ENCODE data around the gene KPNA1. TPM values are rescaled to one million over a fixed set of nuclear protein-coding genes. Genes with fewer than 3 reads are reported as not detected.
"Not testable (repeated sequence)": the region's sequence is repeated elsewhere in the genome, so short reads cannot be mapped to it uniquely, and the experiment has no call there.

The KPNA1 gene
- total RNA-seq, 2 experiments from 2014 or later, result 41.8 to 45.8 TPM

DNA sequence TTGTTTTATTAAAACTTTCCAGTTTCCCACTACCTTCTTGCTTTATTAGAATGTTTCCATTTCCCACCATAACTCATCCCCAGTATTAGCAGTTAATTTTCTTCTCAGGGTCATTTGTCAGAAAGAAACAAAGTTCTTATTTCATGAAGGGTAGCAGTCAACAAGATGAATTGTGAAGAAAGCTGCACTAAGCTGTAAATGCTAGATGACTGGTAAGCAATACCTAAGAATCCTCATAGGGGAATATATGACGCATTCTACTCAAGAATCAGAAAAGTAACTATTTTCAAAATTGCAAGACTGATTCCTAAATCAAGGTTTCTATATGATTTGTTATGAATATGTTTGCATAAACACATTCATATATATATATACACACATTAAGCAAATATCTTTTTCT lies 50.1 kb downstream of the KPNA1 start:
- Mint-ChIP-seq H3K27me3 (no peaks in the 10 kb centered on the region), H3K27ac (no peak overlapping the region), H3K9me3 (no peaks in the 10 kb centered on the region), H3K4me1 (peaks cover 4% of the 10 kb centered on the region), H3K4me3 (no peak overlapping the region), H3K36me3 (ENCODE audit: low read depth) (peaks cover 21% of the 10 kb centered on the region)
- ChIA-PET CTCF (interaction anchor here (1.2 kb wide), 1 partner anchor 81 kb away, joined by 3 read pairs; the partner anchor contains the start of gene FAM162A), POLR2A (no interaction called here)
- DNase-seq, result no peak

DNA sequence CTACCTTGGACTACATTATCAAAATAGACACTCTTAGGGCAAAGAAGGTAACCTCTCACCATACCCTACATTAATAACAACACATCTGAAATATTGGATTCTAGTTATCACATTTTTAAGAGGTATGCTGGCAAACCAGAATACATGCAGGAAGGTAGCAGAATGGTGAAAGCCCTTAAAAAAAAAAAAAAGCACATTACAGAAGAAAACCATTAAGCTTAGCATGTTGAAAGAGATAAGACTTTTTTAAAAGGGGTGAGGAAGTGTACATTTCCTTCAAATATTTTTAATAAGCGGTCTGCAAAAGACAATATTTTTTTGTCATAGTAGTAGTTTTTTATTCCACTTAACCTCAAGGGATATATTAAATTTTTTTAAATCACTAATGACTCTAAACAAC lies 52.3 kb downstream of the KPNA1 start:
- Mint-ChIP-seq H3K27me3 (no peaks in the 10 kb centered on the region), H3K4me1 (no peaks in the 10 kb centered on the region), H3K4me3 (no peak overlapping the region), H3K27ac (no peak overlapping the region), H3K9me3 (no peaks in the 10 kb centered on the region), H3K36me3 (ENCODE audit: low read depth) (peaks cover 34% of the 10 kb centered on the region)
- ChIA-PET POLR2A (no interaction called here), CTCF (interaction anchor here (1.5 kb wide), 1 partner anchor 216 kb away, joined by 3 read pairs; no protein-coding TSS in a partner anchor)
- DNase-seq, result no peak

DNA sequence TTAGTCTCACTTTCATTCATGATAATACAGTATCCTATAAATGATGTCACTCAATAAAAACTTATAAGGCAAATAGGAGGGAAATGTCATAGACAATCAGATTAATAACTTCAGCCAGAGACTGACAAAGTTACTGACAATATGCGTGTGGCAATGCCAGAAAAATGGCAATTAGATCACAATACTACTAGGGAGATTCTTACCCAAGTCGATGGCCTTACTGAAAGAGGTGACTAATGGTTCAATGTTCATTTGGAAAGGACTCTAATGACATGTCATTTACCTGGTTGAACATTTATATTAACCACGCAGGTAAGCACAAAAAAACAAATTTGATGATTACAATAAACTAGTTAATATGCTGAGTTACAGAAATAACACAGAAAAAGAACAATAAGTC lies 52.9 kb downstream of the KPNA1 start:
- ChIA-PET POLR2A (no interaction called here), CTCF (interaction anchor here (1.5 kb wide), 1 partner anchor 217 kb away, joined by 3 read pairs; no protein-coding TSS in a partner anchor)
- Mint-ChIP-seq H3K4me1 (no peaks in the 10 kb centered on the region), H3K27me3 (no peaks in the 10 kb centered on the region), H3K9me3 (no peaks in the 10 kb centered on the region), H3K36me3 (ENCODE audit: low read depth) (peaks cover 31% of the 10 kb centered on the region), H3K27ac (no peak overlapping the region), H3K4me3 (no peak overlapping the region)
- no peak for DNase-seq

DNA sequence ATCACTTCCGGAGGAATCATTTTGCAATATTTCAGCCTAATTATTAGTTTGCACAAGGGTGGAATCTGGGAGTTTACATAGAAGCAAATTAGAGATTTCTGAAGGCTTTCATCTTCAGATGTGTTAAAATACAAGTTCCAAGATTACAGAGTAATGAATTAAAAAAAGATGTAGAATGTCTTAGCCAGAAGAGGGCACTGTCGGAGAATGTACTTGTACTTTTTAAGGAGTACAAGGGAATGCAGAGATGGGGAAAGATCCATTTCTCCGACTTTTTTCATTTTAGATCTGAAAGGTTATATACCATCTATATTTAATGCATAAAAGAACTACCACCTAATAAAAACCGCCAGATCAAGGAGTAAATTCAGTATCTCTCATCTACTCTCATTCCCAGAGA lies 55.7 kb downstream of the KPNA1 start:
- POLR2A ChIA-PET, result no interaction called here
- Mint-ChIP-seq H3K36me3 (ENCODE audit: low read depth) (peaks cover 28% of the 10 kb centered on the region), H3K9me3 (no peaks in the 10 kb centered on the region), H3K4me1 (no peaks in the 10 kb centered on the region), H3K27me3 (no peaks in the 10 kb centered on the region), H3K4me3 (no peak overlapping the region), H3K27ac (no peak overlapping the region)
- no peak for DNase-seq
- CTCF ChIA-PET, result interaction anchor here (1.0 to 1.5 kb wide), 4 partner anchors 55 to 220 kb away, joined by 3 to 7 read pairs (median 4); partner anchors contain the start of gene KPNA1

DNA sequence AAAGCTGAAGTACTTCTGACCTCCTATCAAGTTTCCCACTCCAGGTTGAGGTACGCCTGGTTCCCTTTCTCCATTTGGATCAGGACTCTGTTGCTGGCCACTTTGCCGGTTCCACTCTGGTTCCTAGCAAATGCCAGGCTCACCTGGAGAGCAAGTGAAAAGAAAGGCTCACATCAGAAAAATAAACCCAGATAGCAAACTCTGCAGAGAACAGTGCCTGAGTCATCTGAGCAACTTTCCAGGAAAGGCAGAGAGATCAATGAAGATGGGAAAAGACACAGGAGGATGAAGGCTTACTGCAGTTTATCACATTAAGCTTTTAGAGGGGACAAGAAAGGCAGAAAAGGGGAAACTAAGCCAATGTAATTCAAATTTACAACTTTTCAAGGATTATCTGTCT lies 57.0 kb downstream of the KPNA1 start:
- ChIA-PET CTCF (interaction anchor here (1.0 to 1.5 kb wide), 3 partner anchors 31 to 57 kb away, joined by 3 to 7 read pairs (median 3); partner anchors contain the start of gene KPNA1), POLR2A (no interaction called here)
- Mint-ChIP-seq H3K9me3 (no peaks in the 10 kb centered on the region), H3K27me3 (no peaks in the 10 kb centered on the region), H3K36me3 (ENCODE audit: low read depth) (peaks cover 28% of the 10 kb centered on the region), H3K27ac (no peak overlapping the region), H3K4me1 (no peaks in the 10 kb centered on the region), H3K4me3 (no peak overlapping the region)
- no peak for DNase-seq

DNA sequence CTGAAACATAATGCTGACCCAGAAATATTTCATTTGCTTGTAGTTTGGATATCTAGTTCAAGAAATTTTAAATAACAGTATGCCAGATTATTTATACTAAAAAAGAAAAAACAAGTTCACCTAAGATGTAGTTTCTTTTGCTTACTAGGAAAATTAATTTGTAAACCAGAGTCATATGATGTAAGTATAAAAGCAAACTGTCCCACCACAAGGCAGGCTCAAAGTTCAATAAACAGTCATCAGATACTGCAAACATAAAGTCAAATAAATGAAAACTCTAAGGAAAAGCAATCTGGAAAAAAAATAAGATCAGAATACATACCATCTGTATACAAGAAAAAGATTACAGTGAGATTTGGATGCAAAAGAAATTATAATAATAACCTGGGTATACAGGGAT lies 58.7 kb downstream of the KPNA1 start:
- Mint-ChIP-seq H3K27me3 (no peaks in the 10 kb centered on the region), H3K27ac (no peak overlapping the region), H3K9me3 (no peaks in the 10 kb centered on the region), H3K36me3 (ENCODE audit: low read depth) (peaks cover 21% of the 10 kb centered on the region), H3K4me1 (no peaks in the 10 kb centered on the region), H3K4me3 (no peak overlapping the region)
- ChIA-PET CTCF (no interaction called here), POLR2A (no interaction called here)
- no peak for DNase-seq

DNA sequence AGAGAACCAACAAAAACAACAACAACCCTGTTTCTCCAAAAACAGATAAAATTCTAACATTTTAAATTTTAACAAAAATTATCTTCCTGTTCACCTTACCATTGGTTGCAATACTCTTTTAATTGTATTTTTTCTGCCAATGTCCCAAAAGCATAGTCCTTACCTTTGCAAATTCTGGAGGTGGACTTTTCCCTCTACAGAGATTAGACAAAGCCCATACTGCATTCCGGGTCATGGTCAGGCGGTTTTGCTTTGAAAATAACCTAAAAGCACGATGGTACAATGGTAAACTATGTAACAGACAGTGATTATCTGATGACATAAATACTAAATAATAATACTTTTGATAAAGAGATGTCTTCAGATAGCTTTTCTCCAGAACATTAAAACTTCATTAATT lies 63.4 kb downstream of the KPNA1 start:
- H3K27me3 Mint-ChIP-seq, result no peaks in the 10 kb centered on the region
- POLR2A ChIA-PET, result no interaction called here
- H3K9me3 Mint-ChIP-seq, result peaks cover 7% of the 10 kb centered on the region
- peaks cover 38% of the 10 kb centered on the region for H3K36me3 Mint-ChIP-seq (ENCODE audit: low read depth)
- DNase-seq, result no peak
- CTCF ChIA-PET, result no interaction called here
- H3K4me1 Mint-ChIP-seq, result peaks cover 4% of the 10 kb centered on the region
- H3K27ac Mint-ChIP-seq, result no peak overlapping the region
- H3K4me3 Mint-ChIP-seq, result no peak overlapping the region

DNA sequence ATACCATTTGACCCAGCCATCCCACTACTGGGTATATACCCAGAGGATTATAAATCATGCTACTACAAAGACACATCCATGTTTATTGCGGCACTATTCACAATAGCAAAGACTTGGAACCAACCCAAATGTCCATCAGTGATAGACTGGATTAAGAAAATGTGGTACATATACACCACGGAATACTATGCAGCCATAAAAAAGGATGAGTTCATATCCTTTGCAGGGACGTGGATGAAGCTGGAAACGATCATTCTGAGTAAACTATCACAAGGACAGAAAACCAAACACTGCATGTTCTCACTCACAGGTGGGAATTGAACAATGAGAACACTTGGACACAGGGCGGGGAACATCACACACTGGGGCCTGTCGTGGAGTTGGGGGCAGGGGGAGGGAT lies 66.5 kb downstream of the KPNA1 start:
- H3K4me1 Mint-ChIP-seq, CTCF ChIA-PET, H3K27me3 Mint-ChIP-seq, DNase-seq, H3K27ac Mint-ChIP-seq, POLR2A ChIA-PET, H3K4me3 Mint-ChIP-seq: not testable (repeated sequence)
- Mint-ChIP-seq H3K36me3 (ENCODE audit: low read depth) (peaks cover 68% of the 10 kb centered on the region), H3K9me3 (peaks cover 11% of the 10 kb centered on the region)

DNA sequence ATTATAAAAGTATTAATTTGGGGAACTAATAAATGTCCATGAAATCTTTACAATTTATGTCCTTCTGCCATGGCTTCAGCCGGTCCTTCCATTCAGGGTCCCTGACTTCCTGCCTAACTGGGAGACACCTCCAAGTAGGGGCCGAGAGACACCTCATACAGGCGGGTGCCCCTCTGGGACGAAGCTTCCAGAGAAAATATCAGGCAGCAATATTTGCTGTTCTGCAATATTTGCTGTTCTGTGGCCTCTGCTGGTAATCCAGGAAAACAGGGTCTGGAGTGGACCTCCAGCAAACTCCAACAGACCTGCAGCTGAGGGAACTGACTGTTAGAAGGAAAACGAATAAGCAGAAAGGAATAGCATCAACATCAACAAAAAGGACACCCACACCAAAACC lies 70.2 kb downstream of the KPNA1 start:
- POLR2A ChIA-PET, H3K4me3 Mint-ChIP-seq: not testable (repeated sequence)

DNA sequence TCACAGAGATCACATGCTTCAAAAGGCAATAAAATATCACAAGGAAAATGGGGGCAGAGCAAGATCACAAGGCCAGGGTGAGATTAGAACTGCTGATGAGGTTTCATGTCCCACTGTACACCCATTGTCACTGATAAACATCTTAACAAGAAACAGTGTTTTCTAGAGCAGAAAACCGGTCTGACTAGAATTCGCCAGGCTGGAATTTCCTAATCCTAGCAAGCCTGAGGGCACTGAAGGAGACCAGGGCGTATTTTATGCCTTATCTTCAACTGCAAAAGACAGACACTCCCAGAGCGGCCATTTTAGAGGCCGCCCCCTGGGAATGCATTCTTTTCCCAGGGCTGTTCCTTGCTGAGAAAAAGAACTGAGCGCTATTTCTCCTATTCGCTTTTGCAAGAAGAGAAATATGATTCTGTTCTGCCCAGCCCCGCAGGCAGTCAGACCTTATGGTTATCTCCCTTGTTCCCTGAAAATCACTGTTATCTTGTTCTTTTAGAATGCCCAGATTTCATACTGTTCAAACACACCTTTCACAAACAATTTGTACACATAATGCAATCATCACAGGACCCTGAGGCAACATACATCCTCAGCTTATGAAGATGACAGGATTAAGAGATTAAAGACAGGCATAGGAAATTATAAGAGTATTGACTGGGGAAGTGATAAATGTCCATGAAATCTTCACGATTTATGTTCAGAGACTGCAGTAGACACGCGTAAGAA lies 70.8 kb downstream of the KPNA1 start:
- H3K9me3 Mint-ChIP-seq, result peaks cover 11% of the 10 kb centered on the region
- H3K27me3 Mint-ChIP-seq, CTCF ChIA-PET, H3K4me3 Mint-ChIP-seq, H3K27ac Mint-ChIP-seq, DNase-seq, POLR2A ChIA-PET, H3K4me1 Mint-ChIP-seq: not testable (repeated sequence)
- peaks cover 83% of the 10 kb centered on the region for H3K36me3 Mint-ChIP-seq (ENCODE audit: low read depth)

More for the DNA sequence above, 70.2 kb downstream of the KPNA1 start:
- H3K4me1 Mint-ChIP-seq, H3K27ac Mint-ChIP-seq, H3K27me3 Mint-ChIP-seq, DNase-seq, CTCF ChIA-PET: not testable (repeated sequence)
- Mint-ChIP-seq H3K36me3 (ENCODE audit: low read depth) (peaks cover 88% of the 10 kb centered on the region), H3K9me3 (peaks cover 11% of the 10 kb centered on the region)

DNA sequence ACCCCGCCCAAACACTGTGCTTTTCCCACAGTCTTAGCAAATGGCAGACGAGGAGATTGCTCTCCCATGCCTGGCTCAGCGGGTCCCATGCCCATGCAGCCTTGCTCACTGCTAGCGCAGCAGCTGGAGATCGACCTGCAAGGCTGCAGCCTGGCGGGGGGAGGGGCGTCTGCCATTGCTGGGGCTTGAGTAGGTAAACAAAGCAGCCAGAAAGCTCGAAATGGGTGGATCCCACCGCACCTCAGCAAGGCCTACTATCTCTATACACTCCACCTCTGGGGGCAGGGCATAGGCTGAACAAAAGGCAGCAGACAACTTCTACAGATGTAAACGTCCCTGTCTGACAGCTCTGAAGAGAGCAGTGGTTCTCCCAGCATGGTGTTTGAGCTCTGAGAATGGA lies 71.6 kb downstream of the KPNA1 start:
- H3K27ac Mint-ChIP-seq, result no peak overlapping the region
- no peak overlapping the region for H3K4me3 Mint-ChIP-seq
- DNase-seq, result no peak
- H3K9me3 Mint-ChIP-seq, result peaks cover 9% of the 10 kb centered on the region
- H3K27me3 Mint-ChIP-seq, result no peaks in the 10 kb centered on the region
- H3K4me1 Mint-ChIP-seq, result peaks cover 4% of the 10 kb centered on the region
- ChIA-PET POLR2A (no interaction called here), CTCF (interaction anchor here (0.6 to 1.5 kb wide), 2 partner anchors 59 to 95 kb away, joined by 3 to 4 read pairs; partner anchors contain the start of gene FAM162A)
- peaks cover 76% of the 10 kb centered on the region for H3K36me3 Mint-ChIP-seq (ENCODE audit: low read depth)

DNA sequence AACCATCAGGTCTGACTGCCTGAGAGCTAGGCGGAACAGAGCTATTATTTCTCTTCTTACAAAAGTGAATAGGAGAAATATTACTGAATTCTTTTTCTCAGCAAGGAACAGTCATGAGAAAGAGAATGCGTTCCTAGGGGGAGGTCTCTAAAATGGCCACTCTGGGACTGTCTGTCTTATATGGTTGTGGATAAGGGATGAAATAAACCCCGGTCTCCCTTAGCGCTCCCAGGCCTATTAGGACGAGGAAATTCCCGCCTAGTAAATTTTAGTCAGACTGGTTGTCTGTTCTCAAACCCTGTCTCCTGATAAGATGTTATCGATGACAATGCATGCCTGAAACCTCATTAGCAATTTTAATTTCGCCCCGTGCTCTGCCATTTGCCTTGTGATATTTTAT lies 78.8 kb downstream of the KPNA1 start:
- POLR2A ChIA-PET, result no interaction called here
- DNase-seq, result no peak
- Mint-ChIP-seq H3K36me3 (ENCODE audit: low read depth) (peaks cover 64% of the 10 kb centered on the region), H3K4me3 (no peak overlapping the region), H3K4me1 (no peaks in the 10 kb centered on the region), H3K27me3 (no peaks in the 10 kb centered on the region), H3K9me3 (peaks cover 11% of the 10 kb centered on the region), H3K27ac (no peak overlapping the region)
- CTCF ChIA-PET, result no interaction called here

DNA sequence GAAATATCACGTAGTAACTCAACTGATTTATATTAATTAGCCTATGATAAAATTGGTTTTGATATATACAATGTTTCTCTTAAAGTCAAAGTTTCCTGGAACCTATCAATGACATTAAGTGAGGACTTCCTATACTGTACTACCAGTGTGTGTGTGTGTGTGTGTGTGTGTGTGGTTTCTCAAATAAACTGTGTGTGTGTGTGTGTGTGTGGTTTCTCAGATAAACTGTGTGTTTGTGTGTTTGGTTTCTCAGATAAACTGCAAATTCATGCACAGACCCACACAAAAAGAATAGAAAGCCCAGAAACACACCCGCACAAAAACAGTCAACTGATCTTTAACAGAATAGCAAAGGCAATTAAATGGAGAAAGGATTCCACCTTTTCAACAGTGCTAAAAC lies 84.4 kb downstream of the KPNA1 start:
- Mint-ChIP-seq H3K9me3 (peaks cover 2% of the 10 kb centered on the region), H3K27me3 (no peaks in the 10 kb centered on the region), H3K36me3 (ENCODE audit: low read depth) (peaks cover 77% of the 10 kb centered on the region), H3K4me1 (peaks cover 17% of the 10 kb centered on the region), H3K4me3 (no peak overlapping the region), H3K27ac (no peak overlapping the region)
- POLR2A ChIA-PET, result no interaction called here
- CTCF ChIA-PET, result no interaction called here
- DNase-seq, result no peak

DNA sequence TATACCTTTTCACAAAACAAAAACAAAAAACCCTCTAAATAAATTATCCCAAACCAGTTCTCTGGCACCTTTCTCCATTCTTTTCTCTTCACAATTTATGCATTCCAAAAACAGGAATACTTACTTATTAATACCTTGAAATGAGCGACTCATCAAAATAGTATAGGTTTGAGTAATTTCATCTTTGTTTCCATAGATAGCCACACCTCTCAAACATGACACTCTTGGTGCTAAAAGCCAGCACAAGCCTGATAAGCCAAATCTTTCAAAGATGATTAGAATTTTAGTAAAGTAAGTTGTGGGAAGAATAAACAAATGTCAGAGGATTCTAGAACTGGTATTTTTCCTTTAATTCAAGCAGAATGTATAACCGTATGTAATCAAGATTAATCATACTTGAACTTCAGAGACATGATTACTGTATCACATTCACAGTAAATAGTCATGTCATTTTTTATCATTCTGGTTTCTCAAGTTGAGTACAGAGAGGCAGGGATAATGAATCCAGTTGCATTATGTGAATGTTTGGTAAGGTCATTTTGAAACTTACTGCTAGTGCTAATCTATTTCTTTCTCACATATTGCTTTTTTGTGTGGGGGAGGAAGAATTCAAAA lies 86.8 kb downstream of the KPNA1 start:
- Mint-ChIP-seq H3K27me3 (no peaks in the 10 kb centered on the region), H3K4me3 (no peak overlapping the region), H3K36me3 (ENCODE audit: low read depth) (peaks cover 74% of the 10 kb centered on the region), H3K9me3 (no peaks in the 10 kb centered on the region), H3K4me1 (peaks cover 20% of the 10 kb centered on the region), H3K27ac (peak overlapping the region; percentile 18)
- ChIA-PET CTCF (no interaction called here), POLR2A (interaction anchor here (1.1 kb wide), 1 partner anchor 12 kb away, joined by 4 read pairs; the partner anchor contains the start of gene WDR5B)
- no peak for DNase-seq

Data from activated CD4-positive, alpha-beta memory T cell treated with anti-CD3 and anti-CD28 coated beads, Interleukin-2, amount 10 ng/mL, durations not matched to agents 7 days and 5 days (primary cell).